HT-29 (cell line): Measurements from ENCODE around the gene NTRK2. TPM values are rescaled to one million over a fixed set of nuclear protein-coding genes. Genes with fewer than 3 reads are reported as not detected.

Experiments
- DNase-seq: peaks from one replicate; pipeline ENCODE4 v3.0.0-alpha.2; 2015; ENCODE audit warnings: low spot score
- total RNA-seq: library from RNA; depleted of rRNA; stranded (reverse); fragments of >200 nt; shearing (Covaris generic); gene quantifications from 2 replicates; pipeline ENCODE4 v1.2.3, GENCODE V29; 2014

NTRK2 gene
- total RNA-seq, 1 experiment from 2014 or later, result not detected

DNA sequence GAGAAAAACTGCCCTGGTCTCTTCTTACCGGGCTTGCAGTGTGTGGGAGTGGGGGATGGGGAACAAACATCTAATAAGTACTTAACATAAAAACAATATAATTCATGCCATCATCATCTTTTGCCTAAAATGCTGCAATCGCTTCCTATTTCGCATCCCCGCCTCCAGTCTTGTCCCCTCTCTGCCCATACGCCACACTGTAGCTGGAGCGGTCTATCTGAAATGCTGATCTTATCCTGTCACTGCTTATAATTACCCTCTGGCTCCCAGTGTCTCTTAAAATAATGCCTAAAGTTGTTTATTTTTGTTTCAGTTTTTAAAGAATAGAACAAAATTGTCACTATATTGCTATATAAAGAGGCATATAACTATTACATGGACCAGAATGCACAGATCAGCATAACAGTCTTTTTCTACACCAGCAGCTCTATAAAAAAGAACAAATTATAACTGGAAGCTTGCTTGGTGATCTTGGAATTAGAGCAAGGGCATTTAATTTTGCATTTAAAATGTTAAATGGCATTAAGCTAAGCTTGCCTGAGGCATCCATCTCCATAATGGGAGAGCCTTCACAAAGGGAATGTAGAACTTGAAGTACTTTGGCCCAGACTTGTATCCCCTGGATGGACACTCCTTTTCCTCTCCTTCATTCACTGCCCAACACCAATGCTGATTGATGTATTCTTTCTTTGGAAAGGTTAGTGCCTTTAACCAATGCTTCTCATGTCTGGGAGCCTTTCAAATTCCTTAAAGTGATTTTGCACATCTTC is 12.2 kb downstream of the NTRK2 start:
- no peak for DNase-seq

- no peak for DNase-seq
These were observed 16.5 kb downstream of the NTRK2 start for GRCh38 chr9:84686068-84686467.

GRCh38 chr9:84688956-84689355 is 19.4 kb downstream of the NTRK2 start:
- no peak for DNase-seq

DNA sequence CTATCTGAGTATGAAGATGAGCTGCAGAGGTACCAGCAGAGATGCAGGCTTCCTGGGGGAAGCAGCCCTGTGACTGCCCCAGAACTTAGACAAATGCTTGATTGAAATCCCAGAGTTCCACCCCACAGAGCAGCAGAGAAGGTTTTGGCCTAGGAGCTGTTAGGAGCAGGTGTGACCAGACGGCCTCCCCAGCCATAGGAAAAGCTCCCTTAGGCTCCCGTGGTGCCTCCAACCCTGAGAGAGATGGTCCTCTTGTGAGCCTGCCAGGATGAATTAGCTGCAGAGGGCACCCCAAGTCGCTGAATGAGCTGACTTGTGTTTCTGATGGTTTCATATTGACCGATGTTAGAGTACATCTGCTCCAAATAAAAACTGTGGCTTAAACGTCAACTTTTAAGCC is 22.1 kb downstream of the NTRK2 start:
- DNase-seq, result no peak

GRCh38 chr9:84694248-84694647 is 24.7 kb downstream of the NTRK2 start:
- DNase-seq, result no peak

DNA sequence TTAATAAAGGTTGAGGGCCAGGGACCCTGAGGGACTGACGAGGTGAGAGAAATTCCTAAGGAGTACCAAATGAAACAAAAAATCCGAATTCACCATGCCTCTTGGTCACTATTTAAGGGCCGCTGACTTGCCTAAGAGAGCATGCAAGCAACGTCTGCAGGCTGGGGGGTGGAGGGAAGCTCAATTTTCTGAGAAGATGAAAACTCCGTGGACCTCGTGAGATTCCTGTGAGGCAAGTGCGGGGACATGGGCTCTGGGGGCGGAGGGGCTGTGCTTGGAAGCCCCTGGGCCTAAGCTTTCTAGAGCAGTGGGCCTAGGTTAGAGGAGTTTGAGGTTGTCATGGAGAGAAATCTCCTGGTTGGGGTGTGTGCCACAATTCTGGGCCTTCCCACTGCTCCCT is 27.5 kb downstream of the NTRK2 start:
- DNase-seq, result no peak

- peak; percentile 59 for DNase-seq
These were observed 28.1 kb downstream of the NTRK2 start for GRCh38 chr9:84697509-84698114.

DNA sequence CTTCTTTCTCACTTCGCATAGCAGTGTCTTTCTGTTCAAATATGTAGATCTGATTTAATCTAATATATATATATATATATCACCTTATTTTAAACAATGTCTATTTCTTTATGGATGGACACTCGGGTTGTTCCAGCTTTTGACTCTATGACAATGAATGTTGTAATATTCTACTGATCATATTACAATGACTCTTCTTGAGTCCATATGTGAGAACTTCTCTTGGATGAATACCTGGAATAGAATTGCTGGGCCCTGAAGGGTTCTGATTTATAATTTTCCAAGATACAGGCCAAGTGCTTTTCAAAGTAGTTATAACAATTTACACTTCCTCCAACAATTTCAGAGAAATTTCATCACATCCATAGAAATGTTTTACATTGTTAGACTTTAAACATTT is 28.8 kb downstream of the NTRK2 start:
- no peak for DNase-seq

- no peak for DNase-seq
These were observed 30.5 kb downstream of the NTRK2 start for GRCh38 chr9:84699984-84700383.

GRCh38 chr9:84701801-84702200 is 32.3 kb downstream of the NTRK2 start:
- DNase-seq, result no peak

DNA sequence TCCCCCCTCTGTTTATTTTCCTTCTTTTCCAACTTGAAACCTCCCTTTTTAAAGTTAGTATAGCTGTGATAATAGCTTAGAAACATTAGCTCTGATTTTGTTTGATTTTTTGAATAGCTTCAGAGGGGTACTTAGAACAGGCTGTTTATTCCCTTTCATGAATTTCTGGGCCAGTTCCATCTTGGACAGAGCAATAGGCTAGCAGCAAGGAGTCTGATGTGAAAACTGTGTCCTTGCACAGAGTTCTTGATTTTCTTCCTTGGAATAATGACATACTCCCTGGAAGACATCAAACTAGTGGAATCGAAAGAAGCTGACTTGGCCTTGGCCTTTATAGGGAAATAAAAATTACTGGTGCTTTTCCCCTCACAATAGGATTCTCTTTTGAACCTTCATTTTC is 32.9 kb downstream of the NTRK2 start:
- DNase-seq, result no peak

GRCh38 chr9:84703793-84704192 is 34.3 kb downstream of the NTRK2 start:
- DNase-seq, result no peak

DNA sequence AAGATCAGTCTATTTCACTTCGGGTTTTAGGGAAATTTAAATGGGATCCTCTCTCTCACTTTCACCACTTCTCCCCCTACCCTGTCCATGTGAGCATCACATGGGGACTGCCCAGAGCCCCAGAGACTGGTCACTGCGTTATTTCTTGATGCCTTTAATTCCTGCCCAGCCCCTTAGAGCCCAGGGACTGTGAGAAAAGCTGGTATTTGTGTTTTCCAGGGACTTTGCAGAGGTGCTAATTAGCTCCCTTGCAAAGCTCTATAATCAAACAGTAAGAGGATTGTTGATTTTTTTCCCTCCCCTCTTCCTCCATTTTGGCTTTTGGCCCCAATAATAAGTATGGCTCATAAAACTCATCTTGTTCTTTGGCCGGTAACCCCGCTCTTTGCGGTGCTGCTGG is 35.6 kb downstream of the NTRK2 start:
- DNase-seq, result no peak

DNA sequence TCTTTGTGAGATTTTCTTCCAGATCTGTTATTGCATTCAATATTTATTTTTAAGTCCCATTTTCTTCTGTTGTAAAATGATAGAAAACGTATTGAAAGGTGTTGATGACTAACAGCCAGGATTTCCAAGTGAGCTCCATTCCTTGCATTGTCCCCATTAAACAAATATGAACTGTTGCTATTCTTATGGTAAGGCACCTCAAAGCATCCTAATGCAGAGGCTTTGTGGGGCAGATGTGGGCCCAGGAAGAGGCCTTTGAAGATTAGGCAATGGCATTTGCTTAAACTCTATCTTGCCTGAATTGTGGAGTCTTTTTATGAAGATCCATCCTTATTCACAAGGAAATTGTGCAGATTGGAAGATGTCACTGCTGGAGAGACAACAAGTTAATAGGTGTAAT is 38.9 kb downstream of the NTRK2 start:
- no peak for DNase-seq

- DNase-seq, result no peak
These were observed 39.5 kb downstream of the NTRK2 start for GRCh38 chr9:84709056-84709455.

DNA sequence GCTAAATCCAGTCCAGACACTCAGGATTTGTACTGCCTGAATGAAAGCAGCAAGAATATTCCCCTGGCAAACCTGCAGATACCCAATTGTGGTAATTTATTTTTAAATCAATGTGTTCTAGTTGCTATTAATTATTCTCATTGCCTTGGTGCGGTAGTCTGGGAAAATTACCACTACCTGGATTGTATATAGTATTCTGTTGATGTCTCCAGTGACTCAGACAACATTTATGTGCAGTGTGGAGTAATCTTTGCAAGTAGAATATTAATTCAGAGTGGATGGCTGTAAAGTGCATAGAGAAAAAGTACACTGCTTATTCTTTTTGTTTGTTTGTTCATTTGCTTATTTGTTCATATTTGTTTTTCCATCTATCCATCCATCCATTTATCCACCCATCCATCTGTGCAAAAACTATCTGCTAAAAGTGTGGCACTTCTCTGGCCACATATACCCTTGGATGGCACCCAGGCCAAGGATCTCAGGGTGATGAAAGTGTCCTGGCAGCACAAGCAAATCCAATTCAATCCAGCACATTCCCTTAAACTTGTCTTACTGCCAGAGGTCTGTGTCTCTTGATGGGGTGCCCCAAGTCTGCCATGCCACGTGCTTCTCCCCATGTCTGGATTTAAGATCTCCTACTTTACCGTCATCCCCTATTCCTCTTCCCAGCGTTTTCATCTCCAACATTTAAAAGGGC is 41.3 kb downstream of the NTRK2 start:
- DNase-seq, result no peak

- no peak for DNase-seq
These were observed 41.9 kb downstream of the NTRK2 start for GRCh38 chr9:84711398-84711777.

DNA sequence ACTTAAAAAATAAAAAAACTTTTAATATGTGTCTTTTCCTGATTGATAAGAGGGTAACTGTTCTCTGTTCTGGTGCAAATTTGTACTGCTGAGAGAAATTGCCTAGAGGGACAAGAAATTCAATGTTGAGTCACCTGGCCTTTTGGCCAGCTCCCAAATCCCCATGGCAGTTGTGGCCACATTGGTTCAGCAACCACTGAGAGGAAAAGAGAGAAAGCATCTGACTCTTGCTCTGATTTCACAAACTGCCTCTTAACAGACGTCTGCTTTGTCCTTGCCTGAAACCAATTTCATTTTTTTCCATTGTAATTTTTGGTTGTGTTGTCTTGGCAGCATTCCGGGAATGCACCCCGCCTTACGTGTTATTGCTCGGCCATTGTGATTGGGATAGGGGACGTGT is 42.4 kb downstream of the NTRK2 start:
- peak; percentile 27 for DNase-seq

DNA sequence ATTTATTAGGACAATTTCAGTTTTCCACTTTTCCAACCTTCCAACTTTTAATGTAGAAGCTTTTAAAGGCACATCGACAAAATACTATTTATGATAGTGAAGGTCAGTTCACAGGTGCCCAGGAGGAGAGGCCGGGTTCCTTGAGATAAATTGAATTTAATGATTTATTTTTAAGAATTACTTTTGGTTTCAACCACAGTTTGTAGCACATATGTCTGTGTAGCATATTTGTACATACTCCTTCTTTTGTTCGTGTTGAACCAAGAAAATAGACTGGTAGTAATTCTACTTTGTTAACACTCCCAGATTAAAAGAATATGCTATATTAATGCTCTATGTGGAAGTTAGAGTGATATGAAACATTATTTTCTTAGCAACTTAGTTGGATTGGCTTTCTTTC is 46.7 kb downstream of the NTRK2 start:
- DNase-seq, result no peak

GRCh38 chr9:84718476-84718875 is 48.9 kb downstream of the NTRK2 start:
- DNase-seq, result no peak

DNA sequence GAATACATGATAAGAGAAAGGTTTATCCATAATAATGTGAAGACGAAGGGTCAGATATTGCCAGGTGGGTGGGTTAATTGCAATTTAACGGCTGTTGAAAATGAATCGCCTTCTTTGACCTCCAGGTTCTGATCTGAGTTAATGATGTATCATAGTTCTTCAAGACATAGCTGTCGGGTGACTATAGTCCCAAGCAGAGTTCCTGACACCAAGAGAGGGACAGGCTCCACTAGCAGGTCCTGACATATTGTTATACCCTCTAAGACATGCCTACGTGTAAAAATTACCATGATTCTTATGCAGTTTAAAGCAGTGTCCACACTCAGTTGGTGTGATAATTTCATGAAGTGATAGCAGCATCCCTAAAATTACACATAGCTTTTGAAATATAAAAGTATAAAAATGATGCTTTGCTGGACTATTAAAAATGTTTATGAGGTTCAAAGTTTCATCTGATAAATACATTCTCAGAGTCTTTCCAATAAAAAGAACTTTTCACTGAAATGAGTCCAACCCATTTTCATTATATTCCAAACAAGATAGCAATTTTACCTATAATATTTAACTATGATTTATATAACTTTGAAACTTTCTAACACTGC is 53.0 kb downstream of the NTRK2 start:
- no peak for DNase-seq

DNA sequence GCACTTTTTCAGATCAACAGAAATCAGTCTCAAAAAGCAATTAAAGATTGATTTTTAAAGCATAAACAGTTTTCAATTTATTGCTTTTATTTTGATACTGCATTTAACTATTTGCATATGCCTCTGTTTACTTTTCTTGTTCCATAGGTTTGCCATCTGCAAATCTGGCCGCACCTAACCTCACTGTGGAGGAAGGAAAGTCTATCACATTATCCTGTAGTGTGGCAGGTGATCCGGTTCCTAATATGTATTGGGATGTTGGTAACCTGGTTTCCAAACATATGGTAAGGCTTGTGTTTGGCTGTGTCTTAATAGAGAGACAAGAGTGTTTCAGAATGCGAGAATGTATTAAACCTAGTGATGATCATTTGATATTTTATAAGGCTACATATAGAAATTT is 53.9 kb downstream of the NTRK2 start:
- no peak for DNase-seq

DNA sequence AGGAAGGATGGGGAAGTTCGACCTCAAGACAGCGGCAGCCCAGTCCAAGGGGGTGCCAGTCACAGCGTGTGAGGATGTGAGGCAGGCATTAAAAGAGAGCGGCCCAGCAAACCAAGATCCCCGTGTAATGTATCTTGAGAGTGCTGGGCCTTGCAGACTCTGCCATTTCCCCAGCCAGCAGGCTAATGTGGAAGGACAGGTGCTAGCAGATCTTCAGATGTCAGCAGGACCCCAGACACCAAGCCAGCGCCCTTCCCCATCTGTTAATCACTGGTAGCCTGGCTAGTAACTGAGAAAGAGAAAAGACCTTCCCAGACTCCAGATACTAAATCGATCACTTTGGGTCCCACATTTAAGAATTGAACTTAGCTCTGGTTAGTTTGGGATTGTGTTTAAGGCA is 62.2 kb downstream of the NTRK2 start:
- no peak for DNase-seq
